ENCODE results near the gene PLCZ1.
"Not testable (repeated sequence)": the region's sequence is repeated elsewhere in the genome, so short reads cannot be mapped to it uniquely, and the experiment has no call there.

Gene PLCZ1

DNA sequence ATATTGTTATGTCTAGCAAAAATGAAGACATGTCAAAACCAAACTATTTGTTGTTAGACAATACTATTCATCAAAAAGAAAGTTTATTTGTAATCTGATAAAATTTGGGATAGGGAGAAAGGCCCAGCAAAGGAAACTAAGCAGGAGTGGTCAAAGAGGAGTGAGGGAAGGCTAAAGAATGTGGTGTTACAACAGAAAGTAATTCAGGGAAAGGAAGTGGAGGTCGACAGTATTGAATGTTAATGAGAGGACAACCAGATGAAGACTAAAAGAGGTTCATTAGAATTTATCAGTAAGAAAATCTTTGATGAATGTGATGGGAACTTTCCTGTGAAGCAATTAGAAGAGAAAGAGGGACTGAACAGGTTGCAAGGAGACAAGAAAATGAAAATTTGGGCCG lies 33.9 kb downstream of the PLCZ1 start:
- Histone ChIP-seq H3K27ac (replicated peaks) (no peak overlapping the region), H3K4me3 (replicated peaks; ENCODE audit: insufficient read depth, low read length) (no peak overlapping the region), H3K27me3 (ENCODE audit: insufficient read depth, poor library complexity, severe bottlenecking) (no peaks in the 10 kb centered on the region)
- TF ChIP-seq, protein P1, sequence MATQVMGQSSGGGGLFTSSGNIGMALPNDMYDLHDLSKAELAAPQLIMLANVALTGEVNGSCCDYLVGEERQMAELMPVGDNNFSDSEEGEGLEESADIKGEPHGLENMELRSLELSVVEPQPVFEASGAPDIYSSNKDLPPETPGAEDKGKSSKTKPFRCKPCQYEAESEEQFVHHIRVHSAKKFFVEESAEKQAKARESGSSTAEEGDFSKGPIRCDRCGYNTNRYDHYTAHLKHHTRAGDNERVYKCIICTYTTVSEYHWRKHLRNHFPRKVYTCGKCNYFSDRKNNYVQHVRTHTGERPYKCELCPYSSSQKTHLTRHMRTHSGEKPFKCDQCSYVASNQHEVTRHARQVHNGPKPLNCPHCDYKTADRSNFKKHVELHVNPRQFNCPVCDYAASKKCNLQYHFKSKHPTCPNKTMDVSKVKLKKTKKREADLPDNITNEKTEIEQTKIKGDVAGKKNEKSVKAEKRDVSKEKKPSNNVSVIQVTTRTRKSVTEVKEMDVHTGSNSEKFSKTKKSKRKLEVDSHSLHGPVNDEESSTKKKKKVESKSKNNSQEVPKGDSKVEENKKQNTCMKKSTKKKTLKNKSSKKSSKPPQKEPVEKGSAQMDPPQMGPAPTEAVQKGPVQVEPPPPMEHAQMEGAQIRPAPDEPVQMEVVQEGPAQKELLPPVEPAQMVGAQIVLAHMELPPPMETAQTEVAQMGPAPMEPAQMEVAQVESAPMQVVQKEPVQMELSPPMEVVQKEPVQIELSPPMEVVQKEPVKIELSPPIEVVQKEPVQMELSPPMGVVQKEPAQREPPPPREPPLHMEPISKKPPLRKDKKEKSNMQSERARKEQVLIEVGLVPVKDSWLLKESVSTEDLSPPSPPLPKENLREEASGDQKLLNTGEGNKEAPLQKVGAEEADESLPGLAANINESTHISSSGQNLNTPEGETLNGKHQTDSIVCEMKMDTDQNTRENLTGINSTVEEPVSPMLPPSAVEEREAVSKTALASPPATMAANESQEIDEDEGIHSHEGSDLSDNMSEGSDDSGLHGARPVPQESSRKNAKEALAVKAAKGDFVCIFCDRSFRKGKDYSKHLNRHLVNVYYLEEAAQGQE (IDR thresholded peaks at IDR 0.05; ENCODE audit: insufficient replicate concordance, low read depth): no peak
- TF ChIP-seq, protein P2, sequence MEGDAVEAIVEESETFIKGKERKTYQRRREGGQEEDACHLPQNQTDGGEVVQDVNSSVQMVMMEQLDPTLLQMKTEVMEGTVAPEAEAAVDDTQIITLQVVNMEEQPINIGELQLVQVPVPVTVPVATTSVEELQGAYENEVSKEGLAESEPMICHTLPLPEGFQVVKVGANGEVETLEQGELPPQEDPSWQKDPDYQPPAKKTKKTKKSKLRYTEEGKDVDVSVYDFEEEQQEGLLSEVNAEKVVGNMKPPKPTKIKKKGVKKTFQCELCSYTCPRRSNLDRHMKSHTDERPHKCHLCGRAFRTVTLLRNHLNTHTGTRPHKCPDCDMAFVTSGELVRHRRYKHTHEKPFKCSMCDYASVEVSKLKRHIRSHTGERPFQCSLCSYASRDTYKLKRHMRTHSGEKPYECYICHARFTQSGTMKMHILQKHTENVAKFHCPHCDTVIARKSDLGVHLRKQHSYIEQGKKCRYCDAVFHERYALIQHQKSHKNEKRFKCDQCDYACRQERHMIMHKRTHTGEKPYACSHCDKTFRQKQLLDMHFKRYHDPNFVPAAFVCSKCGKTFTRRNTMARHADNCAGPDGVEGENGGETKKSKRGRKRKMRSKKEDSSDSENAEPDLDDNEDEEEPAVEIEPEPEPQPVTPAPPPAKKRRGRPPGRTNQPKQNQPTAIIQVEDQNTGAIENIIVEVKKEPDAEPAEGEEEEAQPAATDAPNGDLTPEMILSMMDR (IDR thresholded peaks at IDR 0.05; ENCODE audit: insufficient read depth, low read length): no peak
- no peak for TF ChIP-seq SPI1 (IDR thresholded peaks at IDR 0.05; ENCODE audit: borderline replicate concordance, low read depth)
- no peak for TF ChIP-seq POLR2AphosphoS5 (IDR thresholded peaks at IDR 0.05; ENCODE audit: low read depth)
- TF ChIP-seq GABPA (IDR thresholded peaks at IDR 0.05; ENCODE audit: low read depth): no peak
- no peak for DNase-seq (ENCODE audit: low read depth in 1 of 2, low spot score in 1 of 2)

DNA sequence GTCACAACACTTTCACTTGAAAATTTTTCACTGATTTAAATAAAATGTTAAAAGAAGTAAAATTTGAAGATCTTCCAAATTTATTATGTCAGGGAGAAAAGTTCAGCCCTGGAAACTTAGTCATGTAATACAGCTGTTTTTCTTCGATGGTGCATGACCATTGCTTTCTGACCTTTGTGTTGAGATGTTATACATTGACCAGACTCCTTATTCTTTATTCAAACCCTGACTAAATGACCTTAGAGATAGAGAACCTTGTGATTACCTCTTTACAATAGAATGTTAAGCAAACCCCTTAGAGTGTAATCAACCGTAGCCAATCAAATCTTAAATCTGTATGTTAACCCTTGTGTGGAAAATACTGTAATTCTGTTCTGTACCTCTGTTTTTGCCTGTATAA lies 34.5 kb downstream of the PLCZ1 start:
- H3K27ac ChIP-seq (replicated peaks): no peak overlapping the region
- no peak overlapping the region for H3K4me3 ChIP-seq (replicated peaks; ENCODE audit: insufficient read depth, low read length)
- no peaks in the 10 kb centered on the region for H3K27me3 ChIP-seq (ENCODE audit: insufficient read depth, poor library complexity, severe bottlenecking)
- TF ChIP-seq SPI1 (IDR thresholded peaks at IDR 0.05; ENCODE audit: borderline replicate concordance, low read depth) (no peak), GABPA (IDR thresholded peaks at IDR 0.05; ENCODE audit: low read depth) (no peak), POLR2AphosphoS5 (IDR thresholded peaks at IDR 0.05; ENCODE audit: low read depth) (no peak)
- TF ChIP-seq, protein P2 (IDR thresholded peaks at IDR 0.05; ENCODE audit: insufficient read depth, low read length): no peak
- TF ChIP-seq, protein P1 (IDR thresholded peaks at IDR 0.05; ENCODE audit: insufficient replicate concordance, low read depth): no peak
- DNase-seq (ENCODE audit: low read depth in 1 of 2, low spot score in 1 of 2): no peak

DNA sequence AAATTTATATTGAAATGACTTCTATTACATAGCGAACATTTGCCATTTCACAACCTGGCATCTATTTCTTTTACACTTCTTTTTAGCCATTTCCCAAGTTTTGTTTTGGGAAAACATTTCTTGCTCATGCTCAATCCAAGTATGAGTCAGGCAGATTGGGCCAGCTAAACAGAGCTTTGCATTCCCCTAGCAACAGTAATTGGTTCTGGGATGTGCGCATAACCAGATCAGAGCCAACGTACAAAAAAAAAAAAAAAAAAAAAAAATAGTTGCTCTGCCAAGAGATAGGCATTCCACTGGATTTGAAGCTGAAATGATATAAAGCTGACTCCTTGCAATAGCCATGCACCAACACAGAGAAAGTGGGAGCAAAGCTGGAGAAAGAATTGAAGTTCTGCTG lies 37.5 kb downstream of the PLCZ1 start:
- no peak overlapping the region for H3K4me3 ChIP-seq (replicated peaks; ENCODE audit: insufficient read depth, low read length)
- DNase-seq (ENCODE audit: low read depth in 1 of 2, low spot score in 1 of 2): no peak
- TF ChIP-seq POLR2AphosphoS5 (IDR thresholded peaks at IDR 0.05; ENCODE audit: low read depth): no peak
- TF ChIP-seq GABPA (IDR thresholded peaks at IDR 0.05; ENCODE audit: low read depth): no peak

DNA sequence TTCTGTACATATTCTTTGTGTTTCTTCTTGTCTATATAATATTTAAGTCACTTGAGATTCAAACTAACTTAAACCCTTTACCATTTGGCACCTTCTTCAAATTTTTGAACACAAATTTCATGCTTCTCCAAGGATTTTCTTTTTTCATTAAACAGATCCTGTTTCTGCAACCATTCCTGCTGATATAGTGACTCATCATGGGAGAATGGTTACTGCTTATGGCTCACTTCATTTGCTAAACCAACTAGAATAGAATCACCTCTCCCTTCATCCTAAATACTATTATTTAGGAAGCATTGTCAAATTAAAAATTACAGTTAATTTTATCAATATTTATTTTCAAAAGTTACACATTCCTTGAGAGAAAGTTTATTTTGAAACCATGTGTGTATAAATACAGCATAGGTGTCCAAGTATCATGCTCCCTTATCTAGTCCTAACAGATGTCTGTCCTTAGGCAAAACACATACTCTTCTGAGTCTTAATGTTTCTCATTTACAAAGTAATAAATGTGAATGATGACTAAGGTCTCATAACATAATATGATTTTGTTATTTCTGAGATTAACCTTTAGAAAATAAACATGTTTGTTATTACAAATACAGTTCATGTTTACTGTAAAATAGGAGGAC lies 40.7 kb downstream of the PLCZ1 start:
- H3K27me3 ChIP-seq (ENCODE audit: insufficient read depth, poor library complexity, severe bottlenecking): no peaks in the 10 kb centered on the region
- no peak for TF ChIP-seq SPI1 (IDR thresholded peaks at IDR 0.05; ENCODE audit: borderline replicate concordance, low read depth)
- TF ChIP-seq, protein P1 (IDR thresholded peaks at IDR 0.05; ENCODE audit: insufficient replicate concordance, low read depth): no peak
- TF ChIP-seq, protein P2 (IDR thresholded peaks at IDR 0.05; ENCODE audit: insufficient read depth, low read length): no peak
- H3K4me3 ChIP-seq (replicated peaks; ENCODE audit: insufficient read depth, low read length): no peak overlapping the region
- H3K27ac ChIP-seq (replicated peaks): no peak overlapping the region
- DNase-seq (ENCODE audit: low read depth in 1 of 2, low spot score in 1 of 2): no peak

More for the DNA sequence above, 37.5 kb downstream of the PLCZ1 start:
- H3K27me3 ChIP-seq (ENCODE audit: insufficient read depth, poor library complexity, severe bottlenecking): no peaks in the 10 kb centered on the region
- H3K27ac ChIP-seq (replicated peaks): no peak overlapping the region

DNA sequence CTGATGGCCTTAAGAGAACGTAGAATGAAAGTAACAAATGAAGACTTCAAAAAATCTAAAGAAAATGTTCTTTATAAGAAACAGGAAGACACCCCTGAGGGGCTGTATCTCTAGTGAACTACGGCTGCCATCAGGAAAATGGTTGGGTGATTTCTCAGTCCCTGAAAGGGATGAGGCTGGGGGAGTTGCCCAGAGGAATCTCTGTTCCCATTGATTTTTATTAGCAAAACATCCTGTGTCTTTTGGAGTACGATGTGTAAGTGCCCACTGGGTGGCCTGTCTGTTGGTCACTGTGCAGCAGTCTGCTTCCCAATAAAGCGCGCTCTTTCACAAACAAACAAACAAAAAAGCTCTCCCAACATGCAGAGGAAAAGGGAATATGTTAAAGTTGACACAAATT lies 43.8 kb downstream of the PLCZ1 start:
- not testable (repeated sequence) for DNase-seq (ENCODE audit: low read depth in 1 of 2, low spot score in 1 of 2); H3K4me3 ChIP-seq (replicated peaks; ENCODE audit: insufficient read depth, low read length); H3K27ac ChIP-seq (replicated peaks); H3K27me3 ChIP-seq (ENCODE audit: insufficient read depth, poor library complexity, severe bottlenecking)
